GM12892 (cell line): Measurements from ENCODE around the gene PGRMC2.

Experiments used
- POLR2A ChIP-seq: IDR thresholded peaks from 2 replicates; pipeline ENCODE4 v1.6.1; 2011; ENCODE audit warnings: low read depth, low read length, control low read depth
- POLR2AphosphoS5 ChIP-seq: IDR thresholded peaks from 2 replicates; pipeline ENCODE4 v1.6.1; 2011; ENCODE audit warnings: low read depth, low read length, control low read depth

- TF ChIP-seq POLR2A, result no peak
- TF ChIP-seq POLR2AphosphoS5, result no peak
Observed at GRCh38 chr4:128288689-128289106, 1.1 kb upstream of the PGRMC2 start.
